ENCODE data around the gene CADM1. TPM values are rescaled to one million over a fixed set of nuclear protein-coding genes. Genes with fewer than 3 reads are reported as not detected.

CADM1 gene
- total and polyA plus RNA-seq, 5 donors: 14.8 to 42.6 (median 31.9) TPM

DNA sequence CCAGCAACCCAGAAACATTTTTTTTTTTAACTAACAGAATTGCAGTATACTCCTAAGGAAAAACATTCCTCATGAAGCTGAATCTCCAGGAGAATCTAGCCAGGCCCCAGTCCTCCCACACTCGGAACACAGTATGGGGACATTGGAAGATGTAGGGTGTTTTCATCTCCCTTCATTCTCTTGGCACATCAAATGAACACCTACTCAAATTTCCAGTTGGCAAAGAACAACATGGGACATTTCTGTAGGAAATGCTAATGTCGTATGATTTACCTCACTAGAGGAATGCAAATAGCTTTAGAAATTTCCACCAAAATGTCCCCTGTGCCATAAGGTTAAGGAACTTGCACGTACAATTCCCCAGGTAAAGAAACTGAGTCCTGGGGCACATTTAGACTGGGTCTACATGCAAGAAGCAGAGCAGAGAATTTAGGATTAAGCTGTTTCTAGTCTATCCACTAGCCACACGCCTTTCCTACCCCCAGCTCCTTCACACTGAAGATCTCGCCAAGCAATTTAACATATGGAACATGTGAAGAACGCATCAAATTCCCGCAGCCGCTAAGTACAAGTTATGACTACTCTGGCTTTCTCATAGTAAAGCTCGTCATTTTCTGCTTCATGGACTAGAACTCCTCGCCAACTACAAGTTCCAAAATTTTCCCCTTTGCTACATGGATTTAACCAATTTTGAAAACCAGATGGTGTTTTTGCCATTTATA lies 2.9 kb upstream of the CADM1 start:
- DNase-seq (no peak), ATAC-seq (no peak)
- 78% methylated on average over 10 of the region's 10 CpGs for WGBS
- Histone ChIP-seq H3K9me3 (ENCODE audit: control insufficient read depth, low read length) (no peaks in the 10 kb centered on the region), H3K27me3 (ENCODE audit: control insufficient read depth, insufficient read depth) (no peaks in the 10 kb centered on the region), H3K4me1 (ENCODE audit: control insufficient read depth, insufficient read depth, low read length) (no peaks in the 10 kb centered on the region), H3K27ac (ENCODE audit: low read length) (no peak overlapping the region), H3K4me3 (ENCODE audit: low read length) (no peak overlapping the region)
- intact Hi-C loops (cut with DNase I): loop anchor here in 2 of 4 donors (10.0 kb wide), 2 partner anchors 168 to 248 kb away; no protein-coding TSS in a partner anchor

DNA sequence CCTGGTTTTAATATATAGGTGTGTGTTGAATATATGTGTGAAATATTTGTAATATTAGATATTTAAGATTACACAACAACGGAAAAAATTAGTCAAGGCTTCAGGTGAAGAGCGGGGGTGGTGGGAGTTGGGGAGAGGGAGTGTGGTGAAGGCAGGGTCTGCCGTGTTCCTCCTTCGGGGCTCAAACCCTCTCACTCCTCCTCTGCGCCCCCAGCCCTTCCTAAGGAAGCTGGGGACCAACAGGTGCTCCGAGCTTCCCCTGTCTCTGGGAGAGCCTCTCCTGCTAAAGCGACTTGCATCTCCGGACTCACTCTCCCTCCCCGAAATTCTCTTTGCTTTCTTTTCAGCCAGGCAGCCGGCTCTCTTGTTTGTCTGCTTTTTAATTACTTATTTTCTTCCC lies 960 bp upstream of the CADM1 start:
- Histone ChIP-seq H3K4me1 (ENCODE audit: control insufficient read depth, insufficient read depth, low read length) (no peaks in the 10 kb centered on the region), H3K9me3 (ENCODE audit: control insufficient read depth, low read length) (no peaks in the 10 kb centered on the region), H3K27me3 (ENCODE audit: control insufficient read depth, insufficient read depth) (no peaks in the 10 kb centered on the region), H3K27ac (ENCODE audit: low read length) (no peak overlapping the region), H3K4me3 (ENCODE audit: low read length) (peak overlapping the region; percentile 47)
- DNase-seq: no peak
- intact Hi-C loops (cut with DNase I): loop anchor here in 2 of 4 donors (10.0 kb wide), 2 partner anchors 170 to 250 kb away; no protein-coding TSS in a partner anchor
- WGBS: 11% methylated on average over 10 of the region's 10 CpGs
- no peak for ATAC-seq

DNA sequence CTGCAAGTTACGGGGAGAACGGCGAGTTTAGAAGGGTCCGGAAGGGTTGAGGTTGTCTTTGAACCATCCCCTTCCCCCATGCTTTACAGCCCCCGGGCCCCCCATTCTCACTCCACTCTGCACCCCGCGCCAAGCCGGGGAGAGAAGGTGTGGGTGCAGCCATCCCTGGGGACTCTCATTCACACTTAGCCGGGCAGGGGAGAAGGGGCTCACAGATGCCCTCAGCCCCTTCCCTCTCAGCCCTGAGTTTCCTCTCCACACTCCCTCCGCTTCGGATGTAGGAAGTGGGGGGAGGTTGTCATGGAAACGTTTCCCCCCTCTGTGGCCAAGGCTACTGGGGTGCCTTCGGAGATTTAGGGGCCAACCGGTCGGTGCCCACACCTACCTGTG lies 334 bp downstream of the CADM1 start:
- intact Hi-C loops (cut with DNase I): loop anchor here in 3 of 4 donors (5.0 to 10.0 kb wide), 5 partner anchors 162 to 251 kb away; no protein-coding TSS in a partner anchor
- no peaks in the 10 kb centered on the region for H3K9me3 ChIP-seq (ENCODE audit: control insufficient read depth, low read length)
- DNase-seq: no peak
- no peaks in the 10 kb centered on the region for H3K27me3 ChIP-seq (ENCODE audit: control insufficient read depth, insufficient read depth)
- no peaks in the 10 kb centered on the region for H3K4me1 ChIP-seq (ENCODE audit: control insufficient read depth, insufficient read depth, low read length)
- WGBS: under 1% methylated on average over 15 of the region's 15 CpGs
- peak overlapping the region; percentile 3 for H3K27ac ChIP-seq (ENCODE audit: low read length)
- peak; percentile 7 to 17 for ATAC-seq
- H3K4me3 ChIP-seq (ENCODE audit: low read length): peak overlapping the region; percentile 47

DNA sequence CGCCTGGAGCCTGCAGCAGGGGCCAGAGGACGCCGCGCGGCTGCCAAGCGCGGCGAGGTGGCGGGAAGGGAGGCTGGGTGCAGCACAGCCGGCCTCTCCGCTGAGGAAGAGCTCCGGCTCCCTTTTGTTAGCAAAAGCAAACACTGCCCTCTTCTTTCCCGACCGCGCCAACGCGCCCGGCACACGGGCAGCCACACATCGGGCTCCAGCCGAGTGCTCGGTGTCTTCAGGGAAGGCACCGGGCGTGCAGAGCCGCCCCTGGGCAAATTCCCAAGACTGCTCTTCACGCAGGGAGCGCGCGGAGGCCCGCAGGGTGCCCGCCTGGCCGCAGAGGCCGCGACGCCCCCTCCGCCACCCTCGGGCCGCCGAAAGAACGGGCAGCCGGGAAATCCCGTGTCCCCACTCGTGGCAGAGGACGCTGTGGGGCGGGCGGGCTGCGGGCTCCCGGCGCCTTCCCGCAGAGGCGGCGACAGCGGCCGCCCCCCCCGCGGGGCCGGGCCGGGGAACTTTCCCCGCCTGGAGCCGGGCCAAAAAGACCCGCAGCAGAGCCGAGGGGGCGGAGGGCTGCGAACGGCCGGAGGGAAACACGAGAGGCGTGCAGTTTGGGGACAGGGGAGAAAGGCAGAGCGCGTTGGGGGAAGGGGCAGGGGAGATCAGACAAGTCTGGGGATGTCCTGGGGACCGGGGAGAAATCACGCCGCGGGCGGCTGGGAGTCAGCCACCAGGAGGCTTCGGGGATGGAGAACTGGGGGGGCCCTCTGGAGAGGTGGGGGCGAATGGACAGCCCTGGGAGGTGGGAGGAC lies 931 bp downstream of the CADM1 start:
- intact Hi-C loops (cut with DNase I): loop anchor here in 3 of 4 donors (5.0 to 10.0 kb wide), 5 partner anchors 161 to 252 kb away; no protein-coding TSS in a partner anchor
- DNase-seq (peak; percentile 63 to 88 (median 87)), ATAC-seq (peak; percentile 64 to 72)
- Histone ChIP-seq H3K4me3 (ENCODE audit: low read length) (peak overlapping the region; percentile 47), H3K27ac (ENCODE audit: low read length) (peak overlapping the region; percentile 53), H3K4me1 (ENCODE audit: control insufficient read depth, insufficient read depth, low read length) (no peaks in the 10 kb centered on the region), H3K27me3 (ENCODE audit: control insufficient read depth, insufficient read depth) (no peaks in the 10 kb centered on the region), H3K9me3 (ENCODE audit: control insufficient read depth, low read length) (no peaks in the 10 kb centered on the region)
- WGBS: 2% methylated on average over 77 of the region's 77 CpGs

DNA sequence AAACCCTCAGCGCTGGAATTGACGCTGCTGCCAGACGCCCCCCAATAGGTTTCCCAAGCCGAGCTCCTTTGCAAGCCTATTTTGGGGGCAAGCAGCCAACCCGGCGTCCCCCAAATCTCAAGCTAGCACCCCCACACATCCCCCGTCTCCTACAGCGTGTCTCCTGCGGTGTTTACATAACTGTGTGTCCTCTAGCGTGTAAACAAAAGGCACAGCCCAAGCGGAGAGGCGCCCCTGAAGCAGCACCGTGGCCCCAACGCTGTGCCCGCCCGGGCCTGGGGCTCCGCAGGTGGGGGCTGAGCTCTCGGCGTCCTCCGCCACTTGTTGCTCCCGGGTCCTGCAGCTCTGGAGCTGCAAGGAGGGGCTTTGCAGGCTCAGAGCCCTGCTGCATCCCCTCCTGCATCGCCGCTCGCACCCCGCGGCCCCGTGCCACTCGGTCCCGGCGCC lies 1.6 kb downstream of the CADM1 start:
- WGBS: under 1% methylated on average over 30 of the region's 30 CpGs
- no peak for DNase-seq
- ATAC-seq: no peak
- no peaks in the 10 kb centered on the region for H3K9me3 ChIP-seq (ENCODE audit: control insufficient read depth, low read length)
- intact Hi-C loops (cut with DNase I): loop anchor here in 3 of 4 donors (5.0 to 10.0 kb wide), 5 partner anchors 160 to 252 kb away; no protein-coding TSS in a partner anchor
- peak overlapping the region; percentile 7 for H3K27ac ChIP-seq (ENCODE audit: low read length)
- H3K4me3 ChIP-seq (ENCODE audit: low read length): peak overlapping the region; percentile 47
- no peaks in the 10 kb centered on the region for H3K27me3 ChIP-seq (ENCODE audit: control insufficient read depth, insufficient read depth)
- H3K4me1 ChIP-seq (ENCODE audit: control insufficient read depth, insufficient read depth, low read length): no peaks in the 10 kb centered on the region

DNA sequence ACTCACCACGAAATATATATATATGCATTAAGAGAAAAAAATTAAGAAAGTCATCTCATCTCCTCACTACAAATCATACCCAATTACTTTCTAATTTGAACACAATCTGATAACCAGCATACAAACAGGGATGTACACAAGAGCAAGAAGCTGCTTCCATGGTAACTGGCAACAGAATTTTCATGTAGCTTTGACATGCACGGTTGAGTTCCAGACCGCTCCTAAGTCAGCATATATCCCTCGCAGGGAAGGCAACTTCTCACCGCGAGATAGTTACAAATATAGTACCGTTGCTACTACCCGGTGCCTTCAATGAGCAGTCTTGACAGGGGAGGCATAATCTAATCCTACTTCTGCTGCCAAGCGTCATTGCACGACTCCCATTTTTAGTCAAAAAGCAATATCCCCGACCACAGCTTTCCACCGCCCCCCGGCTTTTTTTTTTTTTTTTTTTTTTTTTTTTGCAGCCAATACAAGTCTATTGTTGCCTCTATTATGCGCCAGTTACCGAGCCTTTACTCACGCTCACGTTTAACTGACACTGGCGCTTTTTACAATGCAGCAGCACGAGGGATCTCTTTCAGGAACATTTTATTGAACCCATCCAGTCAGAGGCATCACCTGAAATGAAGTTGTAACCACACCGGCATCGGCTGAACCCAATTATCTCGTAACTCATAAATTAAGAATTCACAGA lies 2.2 kb downstream of the CADM1 start:
- DNase-seq (no peak), ATAC-seq (no peak)
- intact Hi-C loops (cut with DNase I): loop anchor here in 3 of 4 donors (5.0 to 10.0 kb wide), 5 partner anchors 160 to 253 kb away; no protein-coding TSS in a partner anchor
- Histone ChIP-seq H3K4me3 (ENCODE audit: low read length) (peak overlapping the region; percentile 47), H3K4me1 (ENCODE audit: control insufficient read depth, insufficient read depth, low read length) (no peaks in the 10 kb centered on the region), H3K9me3 (ENCODE audit: control insufficient read depth, low read length) (no peaks in the 10 kb centered on the region), H3K27ac (ENCODE audit: low read length) (no peak overlapping the region), H3K27me3 (ENCODE audit: control insufficient read depth, insufficient read depth) (no peaks in the 10 kb centered on the region)
- WGBS: 11% methylated on average over 22 of the region's 22 CpGs

DNA sequence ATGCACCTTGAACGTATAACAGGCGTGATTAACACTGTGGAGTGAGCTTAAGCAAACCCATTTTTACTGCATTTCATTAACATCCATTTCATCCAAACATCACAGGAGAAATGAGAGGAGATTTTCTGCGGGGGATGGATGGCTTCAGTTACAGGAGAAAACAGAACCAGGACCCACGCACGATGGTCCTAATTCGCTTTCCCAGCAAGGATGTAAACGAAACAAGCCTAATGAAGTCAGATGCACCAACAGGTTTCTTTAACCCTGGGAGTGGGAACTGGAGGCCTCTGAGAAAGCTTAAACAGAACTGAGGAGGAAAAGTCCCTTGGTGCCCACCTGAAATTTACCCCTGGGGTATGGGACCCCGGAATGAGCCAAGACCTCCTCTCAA lies 2.7 kb downstream of the CADM1 start:
- ATAC-seq (no peak), DNase-seq (no peak)
- WGBS: 66% methylated on average over 8 of the region's 8 CpGs
- H3K27ac ChIP-seq (ENCODE audit: low read length): no peak overlapping the region
- H3K4me1 ChIP-seq (ENCODE audit: control insufficient read depth, insufficient read depth, low read length): no peaks in the 10 kb centered on the region
- H3K27me3 ChIP-seq (ENCODE audit: control insufficient read depth, insufficient read depth): no peaks in the 10 kb centered on the region
- intact Hi-C loops (cut with DNase I): loop anchor here in 3 of 4 donors (5.0 to 10.0 kb wide), 5 partner anchors 159 to 253 kb away; no protein-coding TSS in a partner anchor
- H3K9me3 ChIP-seq (ENCODE audit: control insufficient read depth, low read length): no peaks in the 10 kb centered on the region
- no peak overlapping the region for H3K4me3 ChIP-seq (ENCODE audit: low read length)

DNA sequence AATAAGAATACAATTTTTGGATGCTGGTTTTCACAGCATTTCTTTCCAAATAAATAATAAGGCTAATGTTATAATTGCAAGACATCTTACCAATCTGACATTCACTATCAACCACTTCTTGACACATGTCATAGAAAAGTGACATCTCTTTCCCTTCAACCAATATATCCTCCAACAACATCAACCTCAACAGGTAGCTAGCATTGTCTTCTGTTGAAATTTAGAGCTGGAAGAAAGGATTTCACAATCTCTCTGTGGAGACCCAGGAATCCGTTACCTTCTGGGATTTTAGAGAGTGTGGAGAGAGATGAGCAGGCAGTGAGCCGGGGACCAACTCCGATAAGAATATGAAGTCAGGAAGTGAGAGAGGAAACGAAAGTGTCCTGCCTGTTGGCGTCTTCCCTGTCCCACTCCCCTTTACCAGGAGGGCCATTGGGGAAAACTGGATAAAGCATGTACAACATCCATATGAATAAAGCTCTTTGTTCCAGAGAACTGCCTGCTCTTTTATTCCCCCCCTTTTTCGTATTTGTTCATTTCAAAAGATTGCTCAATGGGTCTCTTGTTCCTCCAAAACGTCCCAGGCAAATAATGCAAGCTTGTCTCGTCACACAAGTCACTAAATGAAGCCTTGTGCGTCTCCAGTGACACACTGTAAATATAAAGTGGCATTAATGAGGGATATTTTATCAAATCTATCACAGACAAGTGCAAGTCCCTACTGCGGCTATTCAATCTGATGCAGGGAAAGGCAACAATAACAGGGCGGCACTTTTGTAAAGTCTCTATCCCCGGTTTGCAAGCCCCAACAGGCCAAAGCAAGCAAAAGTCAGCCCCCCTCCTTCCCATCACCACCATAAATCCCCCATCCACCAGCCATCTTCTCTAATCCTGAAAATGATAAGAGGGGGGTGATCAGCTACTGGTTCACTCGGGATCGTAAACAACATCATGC lies 3.4 kb downstream of the CADM1 start:
- H3K27me3 ChIP-seq (ENCODE audit: control insufficient read depth, insufficient read depth): no peaks in the 10 kb centered on the region
- DNase-seq: no peak
- no peak for ATAC-seq
- WGBS: 50% methylated on average over 14 of the region's 14 CpGs
- H3K27ac ChIP-seq (ENCODE audit: low read length): no peak overlapping the region
- H3K4me3 ChIP-seq (ENCODE audit: low read length): no peak overlapping the region
- no peaks in the 10 kb centered on the region for H3K4me1 ChIP-seq (ENCODE audit: control insufficient read depth, insufficient read depth, low read length)
- intact Hi-C loops (cut with DNase I): loop anchor here in 3 of 4 donors (5.0 to 10.0 kb wide), 5 partner anchors 159 to 254 kb away; no protein-coding TSS in a partner anchor
- H3K9me3 ChIP-seq (ENCODE audit: control insufficient read depth, low read length): no peaks in the 10 kb centered on the region

DNA sequence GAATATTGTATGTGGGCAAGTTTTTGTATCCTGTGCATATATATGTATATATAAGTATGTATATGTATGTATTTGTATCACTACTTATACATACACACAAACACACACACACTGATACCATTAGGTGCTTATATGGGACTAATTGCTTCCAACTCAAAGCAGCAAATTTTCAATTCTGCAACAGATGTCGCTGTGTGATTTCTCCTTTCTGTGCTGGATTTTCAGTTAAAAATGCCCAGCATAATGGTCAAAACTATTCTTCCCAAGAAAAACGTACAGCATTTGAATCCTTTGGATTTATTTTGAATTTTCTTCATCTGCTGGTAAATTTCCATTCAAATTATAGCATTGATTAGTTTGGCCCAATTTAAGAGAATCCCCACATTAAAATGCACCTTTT lies 4.3 kb downstream of the CADM1 start:
- Histone ChIP-seq H3K27ac (ENCODE audit: low read length) (no peak overlapping the region), H3K27me3 (ENCODE audit: control insufficient read depth, insufficient read depth) (no peaks in the 10 kb centered on the region), H3K4me1 (ENCODE audit: control insufficient read depth, insufficient read depth, low read length) (no peaks in the 10 kb centered on the region), H3K4me3 (ENCODE audit: low read length) (no peak overlapping the region), H3K9me3 (ENCODE audit: control insufficient read depth, low read length) (no peaks in the 10 kb centered on the region)
- intact Hi-C loops (cut with DNase I): loop anchor here (5.0 to 10.0 kb wide), 6 partner anchors 155 to 255 kb away; no protein-coding TSS in a partner anchor
- DNase-seq (no peak), ATAC-seq (no peak)
- 69% methylated on average over 2 of the region's 2 CpGs for WGBS

Data from right cardiac atrium (tissue), 5 donors.